Measurements from ENCODE around the gene DDX5. TPM values are rescaled to one million over a fixed set of nuclear protein-coding genes. Genes with fewer than 3 reads are reported as not detected.
A peak's percentile ranks its signal among the peaks of the same experiment; 100 is the strongest.

The DDX5 gene
- total and polyA plus RNA-seq, 2 of the 13 experiments (the other 11 are each of a cell fraction or from before 2014, with no cell fraction given), result 503 to 684 TPM

GRCh38 chr17:64540118-64540776, 34.2 kb upstream of the DDX5 start:
- no peak for FAIRE-seq

More at GRCh38 chr17:64540118-64540776, 34.2 kb upstream of the DDX5 start:
- TF ChIP-seq, protein P1, sequence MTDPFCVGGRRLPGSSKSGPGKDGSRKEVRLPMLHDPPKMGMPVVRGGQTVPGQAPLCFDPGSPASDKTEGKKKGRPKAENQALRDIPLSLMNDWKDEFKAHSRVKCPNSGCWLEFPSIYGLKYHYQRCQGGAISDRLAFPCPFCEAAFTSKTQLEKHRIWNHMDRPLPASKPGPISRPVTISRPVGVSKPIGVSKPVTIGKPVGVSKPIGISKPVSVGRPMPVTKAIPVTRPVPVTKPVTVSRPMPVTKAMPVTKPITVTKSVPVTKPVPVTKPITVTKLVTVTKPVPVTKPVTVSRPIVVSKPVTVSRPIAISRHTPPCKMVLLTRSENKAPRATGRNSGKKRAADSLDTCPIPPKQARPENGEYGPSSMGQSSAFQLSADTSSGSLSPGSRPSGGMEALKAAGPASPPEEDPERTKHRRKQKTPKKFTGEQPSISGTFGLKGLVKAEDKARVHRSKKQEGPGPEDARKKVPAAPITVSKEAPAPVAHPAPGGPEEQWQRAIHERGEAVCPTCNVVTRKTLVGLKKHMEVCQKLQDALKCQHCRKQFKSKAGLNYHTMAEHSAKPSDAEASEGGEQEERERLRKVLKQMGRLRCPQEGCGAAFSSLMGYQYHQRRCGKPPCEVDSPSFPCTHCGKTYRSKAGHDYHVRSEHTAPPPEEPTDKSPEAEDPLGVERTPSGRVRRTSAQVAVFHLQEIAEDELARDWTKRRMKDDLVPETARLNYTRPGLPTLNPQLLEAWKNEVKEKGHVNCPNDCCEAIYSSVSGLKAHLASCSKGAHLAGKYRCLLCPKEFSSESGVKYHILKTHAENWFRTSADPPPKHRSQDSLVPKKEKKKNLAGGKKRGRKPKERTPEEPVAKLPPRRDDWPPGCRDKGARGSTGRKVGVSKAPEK (CRISPR knock-in tag; IDR thresholded peaks at IDR 0.05; ENCODE audit: borderline replicate concordance), result no peak
- 0 out of 2 replicates have a peak, but pooled peaks have one; percentile 45 for TF ChIP-seq ZNF567 (CRISPR knock-in tag; IDR thresholded peaks at IDR 0.05; ENCODE audit: borderline replicate concordance)
- TF ChIP-seq ZEB1 (IDR thresholded peaks at IDR 0.05; ENCODE audit: insufficient replicate concordance, low read depth), result no peak
- peak; percentile 45 for TF ChIP-seq RBM22 (optimal IDR thresholded peaks at IDR 0.05; ENCODE audit: low read length)
- TF ChIP-seq SKI (IDR thresholded peaks at IDR 0.05; ENCODE audit: partially characterized antibody), result peak; percentile 12
- no peak for TF ChIP-seq SIX4 (CRISPR knock-in tag; IDR thresholded peaks at IDR 0.05)
- peak; percentile 84 for TF ChIP-seq ZNF121 (CRISPR knock-in tag; IDR thresholded peaks at IDR 0.05)
- peak in 1 of 2 experiments; percentile 40; a peak in 2 of 4 replicates for TF ChIP-seq POLR2A (IDR thresholded peaks at IDR 0.05; ENCODE audit: insufficient read depth in 1 of 2, low read depth in 2 of 2, low read length in 2 of 2)
- TF ChIP-seq ZFP41 (CRISPR knock-in tag; IDR thresholded peaks at IDR 0.05; ENCODE audit: borderline replicate concordance), result no peak
- TF ChIP-seq FUBP1 (CRISPR knock-in tag; IDR thresholded peaks at IDR 0.05; ENCODE audit: borderline replicate concordance), result 0 out of 2 replicates have a peak, but pooled peaks have one; percentile 46
- TF ChIP-seq ZNF709 (CRISPR knock-in tag; IDR thresholded peaks at IDR 0.05), result no peak
- TF ChIP-seq REST (IDR thresholded peaks at IDR 0.05; ENCODE audit: borderline replicate concordance in 1 of 2, low read depth in 1 of 2, low read length in 2 of 2), result no peak
- Histone ChIP-seq H3K27ac (ENCODE audit: extremely low read length, insufficient read depth, low read length) (no peak overlapping the region), H3K9me3 (ENCODE audit: low read length) (no peaks in the 10 kb centered on the region), H3K4me3 (replicated peaks in 1 of 3; ENCODE audit: insufficient read depth in 1 of 3, low read depth in 2 of 3, low read length in 3 of 3) (no peak overlapping the region), H4K20me1 (ENCODE audit: insufficient read depth, low read length) (no peaks in the 10 kb centered on the region; the same call in 1 of the 2 replicates), H3K27me3 (ENCODE audit: control insufficient read depth in 1 of 2, insufficient read depth in 2 of 2, low read length in 2 of 2) (no peaks in the 10 kb centered on the region), H3K4me1 (ENCODE audit: insufficient read depth, low read length) (peaks cover 4% of the 10 kb centered on the region; the same call in 1 of the 2 replicates), H3K9ac (ENCODE audit: insufficient read depth, low read depth, low read length) (no peak overlapping the region), H2AFZ (ENCODE audit: low read length) (no peak overlapping the region), H3K4me2 (ENCODE audit: low read depth, low read length) (no peak overlapping the region), H3K79me2 (ENCODE audit: insufficient read depth, low read length) (no peaks in the 10 kb centered on the region), H3K36me3 (replicated peaks in 1 of 2; ENCODE audit: control insufficient read depth in 1 of 2, insufficient read depth in 2 of 2, low read length in 2 of 2) (peaks cover 5 to 23% of the 10 kb centered on the region in 2 experiments; a peak in 4 of 5 replicates)
- DNase-seq (ENCODE audit: low spot score) (peak; percentile 12), ATAC-seq (peak; percentile 47)
- in situ Hi-C loops (cut with HindIII; ENCODE audit: extremely low pct_ligation_motif_present, low pct_unique_long_range_greater_than_20kb), result loop anchor here (25.0 kb wide), 1 partner anchor 97 kb away; no protein-coding TSS in a partner anchor
- CTCF ChIA-PET (ENCODE audit: low intra/inter-chr PET ratio, low total read pairs), result no interaction called here
- WGBS (ENCODE audit: low lambda C conversion rate), result 98% methylated on average over 4 of the region's 5 CpGs
- intact Hi-C loops (cut with micrococcal nuclease; ENCODE audit: unreplicated experiment), result no loop called here
- no TSS peak for BruUV-seq (replicated peaks)
- POLR2A ChIA-PET, result interaction anchor here (0.8 kb wide), 1 partner anchor 34 kb away, joined by 4 read pairs; the partner anchor contains the start of genes CEP95 and DDX5

Data from HepG2 (cell line).